ENCODE measurements around the gene RMDN3.

The RMDN3 gene

GRCh38 chr15:40722934-40723333 is 32.1 kb downstream of the RMDN3 start:
- H3K4me3 ChIP-seq (ENCODE audit: low read depth, low read length): no peak overlapping the region
- ChIA-PET POLR2A (no interaction called here), CTCF (interaction anchor here (1.0 to 1.9 kb wide), 3 partner anchors 9 to 169 kb away, joined by 3 to 5 read pairs (median 4); no protein-coding TSS in a partner anchor)
- DNase-seq (ENCODE audit: low read depth, low spot score): no peak
- TF ChIP-seq, protein P1, sequence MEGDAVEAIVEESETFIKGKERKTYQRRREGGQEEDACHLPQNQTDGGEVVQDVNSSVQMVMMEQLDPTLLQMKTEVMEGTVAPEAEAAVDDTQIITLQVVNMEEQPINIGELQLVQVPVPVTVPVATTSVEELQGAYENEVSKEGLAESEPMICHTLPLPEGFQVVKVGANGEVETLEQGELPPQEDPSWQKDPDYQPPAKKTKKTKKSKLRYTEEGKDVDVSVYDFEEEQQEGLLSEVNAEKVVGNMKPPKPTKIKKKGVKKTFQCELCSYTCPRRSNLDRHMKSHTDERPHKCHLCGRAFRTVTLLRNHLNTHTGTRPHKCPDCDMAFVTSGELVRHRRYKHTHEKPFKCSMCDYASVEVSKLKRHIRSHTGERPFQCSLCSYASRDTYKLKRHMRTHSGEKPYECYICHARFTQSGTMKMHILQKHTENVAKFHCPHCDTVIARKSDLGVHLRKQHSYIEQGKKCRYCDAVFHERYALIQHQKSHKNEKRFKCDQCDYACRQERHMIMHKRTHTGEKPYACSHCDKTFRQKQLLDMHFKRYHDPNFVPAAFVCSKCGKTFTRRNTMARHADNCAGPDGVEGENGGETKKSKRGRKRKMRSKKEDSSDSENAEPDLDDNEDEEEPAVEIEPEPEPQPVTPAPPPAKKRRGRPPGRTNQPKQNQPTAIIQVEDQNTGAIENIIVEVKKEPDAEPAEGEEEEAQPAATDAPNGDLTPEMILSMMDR (IDR thresholded peaks at IDR 0.05; ENCODE audit: insufficient read depth, low read length, missing control alignments): no peak

DNA sequence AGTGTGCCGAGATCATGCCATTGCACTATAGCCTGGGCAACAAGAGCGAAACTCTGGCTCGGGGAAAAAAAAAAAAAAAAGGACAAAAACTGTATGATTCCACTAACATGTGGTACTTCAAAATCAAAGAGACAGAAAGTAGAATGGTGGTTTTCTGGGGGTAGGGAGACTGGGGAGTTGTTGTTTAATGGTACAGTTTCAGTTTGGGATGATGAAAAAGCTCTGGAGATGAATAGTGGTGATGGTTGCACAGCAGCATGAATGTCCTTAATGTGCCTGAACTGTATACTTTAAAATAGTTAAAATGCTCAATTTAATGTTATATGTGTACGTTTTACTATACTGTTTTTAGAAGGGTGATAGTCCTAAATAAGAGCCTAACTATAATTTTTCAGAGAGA is 32.7 kb downstream of the RMDN3 start:
- H3K4me3 ChIP-seq (ENCODE audit: low read depth, low read length): no peak overlapping the region
- CTCF ChIA-PET: interaction anchor here (1.0 to 1.9 kb wide), 2 partner anchors 8 to 10 kb away, joined by 3 to 4 read pairs; no protein-coding TSS in a partner anchor
- POLR2A ChIA-PET: no interaction called here

DNA sequence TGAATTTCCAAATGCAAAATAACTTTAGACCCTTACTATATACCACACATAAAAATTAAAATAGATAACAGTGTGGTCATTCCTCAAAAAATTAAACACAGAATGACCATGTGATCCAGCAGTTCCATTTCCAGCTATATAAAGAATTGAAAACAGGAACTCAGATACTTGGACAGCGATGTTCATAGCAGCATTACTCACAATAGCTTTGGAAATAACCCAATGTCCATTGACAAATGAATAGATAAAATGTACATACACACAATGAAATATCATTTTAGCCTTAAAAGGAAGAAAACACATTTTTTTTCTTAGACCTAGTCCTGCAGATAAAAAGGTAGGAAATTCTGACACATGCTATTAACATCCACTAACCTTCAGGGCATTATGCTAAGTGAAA is 33.4 kb downstream of the RMDN3 start:
- DNase-seq (ENCODE audit: low read depth, low spot score): no peak
- TF ChIP-seq, protein P1 (IDR thresholded peaks at IDR 0.05; ENCODE audit: insufficient read depth, low read length, missing control alignments): no peak
- H3K4me3 ChIP-seq (ENCODE audit: low read depth, low read length): no peak overlapping the region
- CTCF ChIA-PET: interaction anchor here (0.9 to 1.2 kb wide), 2 partner anchors 9 to 132 kb away, joined by 3 to 4 read pairs; no protein-coding TSS in a partner anchor
- POLR2A ChIA-PET: no interaction called here

More for the DNA sequence above, 32.7 kb downstream of the RMDN3 start:
- no peak for DNase-seq (ENCODE audit: low read depth, low spot score)
- TF ChIP-seq, protein P1 (IDR thresholded peaks at IDR 0.05; ENCODE audit: insufficient read depth, low read length, missing control alignments): no peak

DNA sequence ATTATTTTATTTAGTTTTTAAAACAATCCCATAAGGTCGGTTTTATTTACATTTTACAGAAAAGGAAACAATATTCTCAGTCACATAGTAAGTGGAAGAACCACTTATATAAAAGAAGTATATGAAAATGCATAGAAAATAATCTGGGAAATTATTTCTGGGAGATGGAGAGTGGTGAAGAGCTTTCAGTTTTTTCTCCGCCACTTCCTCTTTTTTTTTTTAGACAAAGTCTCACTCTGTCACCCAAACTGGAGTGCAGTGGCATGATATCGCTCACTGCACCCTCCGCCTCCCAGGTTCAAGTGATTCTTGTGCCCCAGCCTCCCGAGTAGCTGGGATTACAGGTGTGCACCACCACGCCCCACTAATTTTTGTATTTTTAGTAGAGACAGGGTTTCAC is 38.9 kb downstream of the RMDN3 start:
- no peak for DNase-seq (ENCODE audit: low read depth, low spot score)
- ChIA-PET CTCF (no interaction called here), POLR2A (no interaction called here)
- TF ChIP-seq, protein P1 (IDR thresholded peaks at IDR 0.05; ENCODE audit: insufficient read depth, low read length, missing control alignments): no peak
- no peak overlapping the region for H3K4me3 ChIP-seq (ENCODE audit: low read depth, low read length)

- DNase-seq (ENCODE audit: low read depth, low spot score): no peak
- TF ChIP-seq, protein P1 (IDR thresholded peaks at IDR 0.05; ENCODE audit: insufficient read depth, low read length, missing control alignments): no peak
- H3K4me3 ChIP-seq (ENCODE audit: low read depth, low read length): no peak overlapping the region
- CTCF ChIA-PET: interaction anchor here (0.7 kb wide), 1 partner anchor 9 kb away, joined by 3 read pairs; no protein-coding TSS in a partner anchor
- POLR2A ChIA-PET: no interaction called here
These were observed 40.9 kb downstream of the RMDN3 start for GRCh38 chr15:40714144-40714543.

DNA sequence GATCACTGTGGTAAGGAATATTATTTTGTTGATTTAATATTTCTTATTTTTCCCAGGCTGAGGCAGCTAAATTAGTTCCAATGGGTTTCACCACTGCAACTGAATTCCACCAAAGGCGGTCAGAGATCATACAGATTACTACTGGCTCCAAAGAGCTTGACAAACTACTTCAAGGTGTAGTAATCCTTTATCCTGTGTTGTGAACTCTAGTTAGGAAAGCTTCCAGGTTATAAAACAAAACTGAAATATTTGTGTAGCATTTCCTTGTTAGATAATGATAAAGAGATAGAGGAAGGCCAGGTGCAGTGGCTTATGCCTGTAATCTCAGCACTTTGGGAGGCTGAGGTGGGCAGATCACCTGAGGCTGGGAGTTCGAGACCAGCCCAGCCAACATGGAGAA is 48.9 kb downstream of the RMDN3 start:
- TF ChIP-seq, protein P1 (IDR thresholded peaks at IDR 0.05; ENCODE audit: insufficient read depth, low read length, missing control alignments): no peak
- CTCF ChIA-PET: interaction anchor here (0.8 kb wide), 1 partner anchor 11 kb away, joined by 3 read pairs; the partner anchor contains the start of gene RAD51
- POLR2A ChIA-PET: no interaction called here
- H3K4me3 ChIP-seq (ENCODE audit: low read depth, low read length): no peak overlapping the region
- DNase-seq (ENCODE audit: low read depth, low spot score): no peak

Measured in AG04449 (cell line).